ENCODE results near the gene UBE2D3. TPM values are rescaled to one million over a fixed set of nuclear protein-coding genes. Genes with fewer than 3 reads are reported as not detected.

UBE2D3 gene
- total RNA-seq, 3 donors from 2014 or later, result 374 to 405 (median 392) TPM

GRCh38 chr4:102825261-102826091 is 1.9 kb downstream of the UBE2D3 start:
- DNase-seq (ENCODE audit: low spot score in 2 of 2), result peak in 1 of 2 donors; percentile 42
- H3K36me3 ChIP-seq, result no peaks in the 10 kb centered on the region
- no peaks in the 10 kb centered on the region for H3K9me3 ChIP-seq
- H3K27ac ChIP-seq, result peak overlapping the region; percentile 100
- no peaks in the 10 kb centered on the region for H3K27me3 ChIP-seq
- TF ChIP-seq POLR2AphosphoS5 (IDR thresholded peaks at IDR 0.05) (peak in 1 of 3 donors; percentile 57), POLR2A (IDR thresholded peaks at IDR 0.05) (peak; percentile 29), CTCF (IDR thresholded peaks at IDR 0.05) (no peak)
- intact Hi-C loops (cut with DNase I; ENCODE audit: low total_unique reads), result no loop called here
- H3K4me3 ChIP-seq, result peak overlapping the region; percentile 66 to 91 (median 67)
- peaks cover 0 to 25% of the 10 kb centered on the region in 2 donors for H3K4me1 ChIP-seq

- peaks cover 0 to 25% of the 10 kb centered on the region in 2 donors for H3K4me1 ChIP-seq
- no peaks in the 10 kb centered on the region for H3K9me3 ChIP-seq
- no peaks in the 10 kb centered on the region for H3K27me3 ChIP-seq
- H3K27ac ChIP-seq, result peak overlapping the region; percentile 100
- intact Hi-C loops (cut with DNase I; ENCODE audit: low total_unique reads), result no loop called here
- H3K4me3 ChIP-seq, result peak overlapping the region; percentile 66 to 91 (median 67)
- TF ChIP-seq POLR2A (IDR thresholded peaks at IDR 0.05) (no peak), CTCF (IDR thresholded peaks at IDR 0.05) (no peak), POLR2AphosphoS5 (IDR thresholded peaks at IDR 0.05) (no peak)
- DNase-seq (ENCODE audit: low spot score in 2 of 2), result no peak
- no peaks in the 10 kb centered on the region for H3K36me3 ChIP-seq
Measured at GRCh38 chr4:102824398-102824797, 3.0 kb downstream of the UBE2D3 start.

- Histone ChIP-seq H3K4me1 (peaks cover 0 to 21% of the 10 kb centered on the region in 2 donors), H3K9me3 (no peaks in the 10 kb centered on the region), H3K36me3 (no peaks in the 10 kb centered on the region), H3K27ac (peak overlapping the region; percentile 100), H3K4me3 (peak overlapping the region; percentile 66 to 91 (median 67)), H3K27me3 (no peaks in the 10 kb centered on the region)
- intact Hi-C loops (cut with DNase I; ENCODE audit: low total_unique reads), result no loop called here
- no peak for DNase-seq (ENCODE audit: low spot score in 2 of 2)
- TF ChIP-seq POLR2A (IDR thresholded peaks at IDR 0.05) (no peak), POLR2AphosphoS5 (IDR thresholded peaks at IDR 0.05) (no peak), CTCF (IDR thresholded peaks at IDR 0.05) (no peak)
Measured at GRCh38 chr4:102823897-102824296, 3.5 kb downstream of the UBE2D3 start.

GRCh38 chr4:102823464-102823863 is 3.9 kb downstream of the UBE2D3 start:
- TF ChIP-seq POLR2AphosphoS5 (IDR thresholded peaks at IDR 0.05) (no peak), CTCF (IDR thresholded peaks at IDR 0.05) (no peak), POLR2A (IDR thresholded peaks at IDR 0.05) (no peak)
- peaks cover 0 to 20% of the 10 kb centered on the region in 2 donors for H3K4me1 ChIP-seq
- intact Hi-C loops (cut with DNase I; ENCODE audit: low total_unique reads), result no loop called here

More at GRCh38 chr4:102823464-102823863, 3.9 kb downstream of the UBE2D3 start:
- no peaks in the 10 kb centered on the region for H3K9me3 ChIP-seq
- no peak for DNase-seq (ENCODE audit: low spot score in 2 of 2)
- H3K36me3 ChIP-seq, result no peaks in the 10 kb centered on the region
- H3K4me3 ChIP-seq, result peak overlapping the region; percentile 66 to 91 (median 67)
- H3K27me3 ChIP-seq, result no peaks in the 10 kb centered on the region
- peak overlapping the region; percentile 100 for H3K27ac ChIP-seq

Data from breast epithelium (tissue), 4 donors.